ENCODE data around the gene HPS5. TPM values are rescaled to one million over a fixed set of nuclear protein-coding genes. Genes with fewer than 3 reads are reported as not detected.

HPS5 gene
- total and polyA plus RNA-seq, 5 donors: 6.7 to 13.7 (median 12.5) TPM

GRCh38 chr11:18233912-18234311, 88.0 kb downstream of the HPS5 start:
- Histone ChIP-seq H3K4me3 (ENCODE audit: low read length) (no peak overlapping the region), H3K27ac (ENCODE audit: low read length) (no peak overlapping the region), H3K27me3 (ENCODE audit: control insufficient read depth, insufficient read depth) (no peaks in the 10 kb centered on the region), H3K4me1 (ENCODE audit: control insufficient read depth, insufficient read depth, low read length) (no peaks in the 10 kb centered on the region), H3K9me3 (ENCODE audit: control insufficient read depth, low read length) (no peaks in the 10 kb centered on the region)
- intact Hi-C loops (cut with DNase I): no loop called here
- DNase-seq (no peak), ATAC-seq (no peak)
- WGBS: 86% methylated on average over 4 of the region's 4 CpGs

- no peaks in the 10 kb centered on the region for H3K9me3 ChIP-seq (ENCODE audit: control insufficient read depth, low read length)
- H3K4me3 ChIP-seq (ENCODE audit: low read length): no peak overlapping the region
- H3K27ac ChIP-seq (ENCODE audit: low read length): no peak overlapping the region
- ATAC-seq (peak in 1 of 2 donors; percentile 22), DNase-seq (no peak)
- intact Hi-C loops (cut with DNase I): no loop called here
- 77% methylated on average over 2 of the region's 2 CpGs for WGBS
- H3K4me1 ChIP-seq (ENCODE audit: control insufficient read depth, insufficient read depth, low read length): no peaks in the 10 kb centered on the region
- H3K27me3 ChIP-seq (ENCODE audit: control insufficient read depth, insufficient read depth): no peaks in the 10 kb centered on the region
Measured at GRCh38 chr11:18230859-18231258, 91.1 kb downstream of the HPS5 start.

- ATAC-seq: no peak
- WGBS: 58% methylated on average over 3 of the region's 3 CpGs
Measured at GRCh38 chr11:18229501-18229900, 92.4 kb downstream of the HPS5 start.

More at GRCh38 chr11:18229501-18229900, 92.4 kb downstream of the HPS5 start:
- Histone ChIP-seq H3K4me1 (ENCODE audit: control insufficient read depth, insufficient read depth, low read length) (no peaks in the 10 kb centered on the region), H3K27me3 (ENCODE audit: control insufficient read depth, insufficient read depth) (no peaks in the 10 kb centered on the region), H3K9me3 (ENCODE audit: control insufficient read depth, low read length) (no peaks in the 10 kb centered on the region), H3K27ac (ENCODE audit: low read length) (no peak overlapping the region), H3K4me3 (ENCODE audit: low read length) (no peak overlapping the region)
- intact Hi-C loops (cut with DNase I): no loop called here
- DNase-seq: no peak

Other genes with a start within 250 kb of the HPS5 start
- 10 to 100 TPM in 1 of 4 donors, 1 to 10 TPM in 3; 5.9 to 10.4 (median 9.1) TPM for gene SAAL1, start 216.1 kb downstream of the HPS5 start, total RNA-seq
- gene SAAL1, start 216.1 kb downstream of the HPS5 start, polyA plus RNA-seq: 8.7 TPM
- gene MRGPRX3, start 189.6 kb downstream of the HPS5 start, total RNA-seq: not detected
- gene MRGPRX3, start 189.6 kb downstream of the HPS5 start, polyA plus RNA-seq: not detected
- not detected for gene MRGPRX4, start 149.3 kb downstream of the HPS5 start, total RNA-seq
- not detected for gene MRGPRX4, start 149.3 kb downstream of the HPS5 start, polyA plus RNA-seq
- gene SAA4, start 85.3 kb downstream of the HPS5 start, total RNA-seq: not detected
- not detected for gene SAA4, start 85.3 kb downstream of the HPS5 start, polyA plus RNA-seq
- 1 to 10 TPM in 1 of 4 donors, under 1 TPM in 2, not detected in 1; 0.59 to 5.5 (median 0.97) TPM for gene SAA2, start 73.5 kb downstream of the HPS5 start, total RNA-seq
- gene SAA2, start 73.5 kb downstream of the HPS5 start, polyA plus RNA-seq: 14.9 TPM
- 10 to 100 TPM in 1 of 4 donors, 1 to 10 TPM in 2, not detected in 1; 2.2 to 24.8 (median 2.4) TPM for gene SAA1, start 55.9 kb downstream of the HPS5 start, total RNA-seq
- gene SAA1, start 55.9 kb downstream of the HPS5 start, polyA plus RNA-seq: 106 TPM
- 10 to 100 TPM; 23.9 to 26.3 (median 24.5) TPM for gene GTF2H1, start 427 bp upstream of the HPS5 start, total RNA-seq
- 14.4 TPM for gene GTF2H1, start 427 bp upstream of the HPS5 start, polyA plus RNA-seq
- 100 to 1,000 TPM; 224 to 399 (median 321) TPM for gene LDHA, start 72.4 kb upstream of the HPS5 start, total RNA-seq
- gene LDHA, start 72.4 kb upstream of the HPS5 start, polyA plus RNA-seq: 329 TPM
- gene LDHC, start 90.2 kb upstream of the HPS5 start, total RNA-seq: 1 to 10 TPM in 1 of 4 donors, not detected in 3; 2.7 TPM
- 2.7 TPM for gene LDHC, start 90.2 kb upstream of the HPS5 start, polyA plus RNA-seq
- under 1 TPM in 1 of 4 donors, not detected in 3; 0.20 TPM for gene LDHAL6A, start 133.7 kb upstream of the HPS5 start, total RNA-seq
- 0.16 TPM for gene LDHAL6A, start 133.7 kb upstream of the HPS5 start, polyA plus RNA-seq
- 10 to 100 TPM; 52.2 to 58.4 (median 56.0) TPM for gene TSG101, start 204.8 kb upstream of the HPS5 start, total RNA-seq
- 55.2 TPM for gene TSG101, start 204.8 kb upstream of the HPS5 start, polyA plus RNA-seq

Measured in right cardiac atrium (tissue), 5 donors.